ENCODE data around the gene FOXP1. TPM values are rescaled to one million over a fixed set of nuclear protein-coding genes. Genes with fewer than 3 reads are reported as not detected.

Gene FOXP1
- total RNA-seq, 1 experiment from 2014 or later = 2.9 TPM

DNA sequence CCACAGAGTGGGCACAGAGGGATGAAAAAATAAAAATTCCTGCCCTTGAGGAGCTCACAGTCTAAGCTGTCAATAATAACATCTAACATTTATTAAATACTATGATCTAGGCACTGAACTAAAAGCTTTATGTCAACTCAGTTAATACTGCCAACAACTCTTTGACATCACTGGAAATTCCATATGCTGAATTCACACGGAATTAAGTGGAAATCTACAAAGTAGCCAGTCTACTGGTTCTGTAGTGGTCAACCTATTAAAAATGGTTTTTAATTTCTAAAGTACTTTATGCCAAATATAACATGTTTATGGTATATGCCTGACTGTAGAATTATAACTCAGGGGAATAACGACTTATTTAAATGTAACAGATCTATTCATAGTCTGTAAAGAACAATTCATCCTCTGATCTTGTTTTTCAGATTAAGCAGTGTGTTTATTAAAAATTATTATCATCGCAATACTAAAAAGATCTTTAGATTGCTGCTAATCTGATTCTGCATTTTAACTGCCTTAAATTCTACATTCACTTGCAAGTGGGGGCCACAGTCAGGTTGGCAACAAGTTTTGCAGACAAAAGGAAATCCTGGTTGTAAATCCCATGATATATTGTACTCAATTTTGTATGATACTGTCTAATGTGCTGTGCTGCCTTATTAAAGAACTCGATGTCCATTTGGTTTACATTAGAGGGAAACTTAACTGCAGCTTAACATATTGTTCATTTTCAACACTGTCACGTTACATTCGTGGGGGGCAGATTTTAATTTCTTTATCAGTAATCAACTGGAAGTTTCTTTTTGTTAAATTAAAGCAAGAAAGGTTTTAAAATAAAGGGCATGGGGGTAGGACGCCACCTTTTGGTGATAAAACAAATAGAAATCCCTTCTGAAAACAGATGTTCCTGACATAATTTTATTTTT, 2.6 kb upstream of the FOXP1 start:
- DNase-seq (ENCODE audit: low read depth, low spot score) = peak; percentile 5
- H3K36me3 ChIP-seq (ENCODE audit: control insufficient read depth, insufficient read depth, low read length) = no peaks in the 10 kb centered on the region
- H3K27ac ChIP-seq (ENCODE audit: low read length) = no peak overlapping the region
- in situ Hi-C loops (cut with HindIII; ENCODE audit: low pct_unique_long_range_greater_than_20kb, low sequenced_read_pairs) (no loop called here), intact Hi-C loops (cut with micrococcal nuclease; ENCODE audit: unreplicated experiment) (loop anchor here (5.0 kb wide), 1 partner anchor 579 kb away; no protein-coding TSS in a partner anchor)
- ATAC-seq = no peak
- no peak overlapping the region for H3K4me3 ChIP-seq (ENCODE audit: low read depth in 2 of 2, low read length in 2 of 2)
- no TSS peak for BruUV-seq (replicated peaks)
- no peaks in the 10 kb centered on the region for H3K9me3 ChIP-seq (ENCODE audit: control insufficient read depth, insufficient read depth, low read depth, low read length)
- H3K4me1 ChIP-seq (ENCODE audit: control insufficient read depth, insufficient read depth, low read length) = no peaks in the 10 kb centered on the region
- POLR2A ChIA-PET = no interaction called here
- TF ChIP-seq, protein P1, sequence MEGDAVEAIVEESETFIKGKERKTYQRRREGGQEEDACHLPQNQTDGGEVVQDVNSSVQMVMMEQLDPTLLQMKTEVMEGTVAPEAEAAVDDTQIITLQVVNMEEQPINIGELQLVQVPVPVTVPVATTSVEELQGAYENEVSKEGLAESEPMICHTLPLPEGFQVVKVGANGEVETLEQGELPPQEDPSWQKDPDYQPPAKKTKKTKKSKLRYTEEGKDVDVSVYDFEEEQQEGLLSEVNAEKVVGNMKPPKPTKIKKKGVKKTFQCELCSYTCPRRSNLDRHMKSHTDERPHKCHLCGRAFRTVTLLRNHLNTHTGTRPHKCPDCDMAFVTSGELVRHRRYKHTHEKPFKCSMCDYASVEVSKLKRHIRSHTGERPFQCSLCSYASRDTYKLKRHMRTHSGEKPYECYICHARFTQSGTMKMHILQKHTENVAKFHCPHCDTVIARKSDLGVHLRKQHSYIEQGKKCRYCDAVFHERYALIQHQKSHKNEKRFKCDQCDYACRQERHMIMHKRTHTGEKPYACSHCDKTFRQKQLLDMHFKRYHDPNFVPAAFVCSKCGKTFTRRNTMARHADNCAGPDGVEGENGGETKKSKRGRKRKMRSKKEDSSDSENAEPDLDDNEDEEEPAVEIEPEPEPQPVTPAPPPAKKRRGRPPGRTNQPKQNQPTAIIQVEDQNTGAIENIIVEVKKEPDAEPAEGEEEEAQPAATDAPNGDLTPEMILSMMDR (IDR thresholded peaks at IDR 0.05) = peak; percentile 69; the same call in 1 of the 2 replicates
- TF ChIP-seq, protein P2, sequence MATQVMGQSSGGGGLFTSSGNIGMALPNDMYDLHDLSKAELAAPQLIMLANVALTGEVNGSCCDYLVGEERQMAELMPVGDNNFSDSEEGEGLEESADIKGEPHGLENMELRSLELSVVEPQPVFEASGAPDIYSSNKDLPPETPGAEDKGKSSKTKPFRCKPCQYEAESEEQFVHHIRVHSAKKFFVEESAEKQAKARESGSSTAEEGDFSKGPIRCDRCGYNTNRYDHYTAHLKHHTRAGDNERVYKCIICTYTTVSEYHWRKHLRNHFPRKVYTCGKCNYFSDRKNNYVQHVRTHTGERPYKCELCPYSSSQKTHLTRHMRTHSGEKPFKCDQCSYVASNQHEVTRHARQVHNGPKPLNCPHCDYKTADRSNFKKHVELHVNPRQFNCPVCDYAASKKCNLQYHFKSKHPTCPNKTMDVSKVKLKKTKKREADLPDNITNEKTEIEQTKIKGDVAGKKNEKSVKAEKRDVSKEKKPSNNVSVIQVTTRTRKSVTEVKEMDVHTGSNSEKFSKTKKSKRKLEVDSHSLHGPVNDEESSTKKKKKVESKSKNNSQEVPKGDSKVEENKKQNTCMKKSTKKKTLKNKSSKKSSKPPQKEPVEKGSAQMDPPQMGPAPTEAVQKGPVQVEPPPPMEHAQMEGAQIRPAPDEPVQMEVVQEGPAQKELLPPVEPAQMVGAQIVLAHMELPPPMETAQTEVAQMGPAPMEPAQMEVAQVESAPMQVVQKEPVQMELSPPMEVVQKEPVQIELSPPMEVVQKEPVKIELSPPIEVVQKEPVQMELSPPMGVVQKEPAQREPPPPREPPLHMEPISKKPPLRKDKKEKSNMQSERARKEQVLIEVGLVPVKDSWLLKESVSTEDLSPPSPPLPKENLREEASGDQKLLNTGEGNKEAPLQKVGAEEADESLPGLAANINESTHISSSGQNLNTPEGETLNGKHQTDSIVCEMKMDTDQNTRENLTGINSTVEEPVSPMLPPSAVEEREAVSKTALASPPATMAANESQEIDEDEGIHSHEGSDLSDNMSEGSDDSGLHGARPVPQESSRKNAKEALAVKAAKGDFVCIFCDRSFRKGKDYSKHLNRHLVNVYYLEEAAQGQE (IDR thresholded peaks at IDR 0.05; ENCODE audit: insufficient read depth in 1 of 2, low read depth in 2 of 2, low read length in 1 of 2) = no peak
- CTCF ChIA-PET = no interaction called here
- H3K27me3 ChIP-seq (ENCODE audit: control insufficient read depth, insufficient read depth, low read length) = no peaks in the 10 kb centered on the region; the same call in 1 of the 2 replicates

DNA sequence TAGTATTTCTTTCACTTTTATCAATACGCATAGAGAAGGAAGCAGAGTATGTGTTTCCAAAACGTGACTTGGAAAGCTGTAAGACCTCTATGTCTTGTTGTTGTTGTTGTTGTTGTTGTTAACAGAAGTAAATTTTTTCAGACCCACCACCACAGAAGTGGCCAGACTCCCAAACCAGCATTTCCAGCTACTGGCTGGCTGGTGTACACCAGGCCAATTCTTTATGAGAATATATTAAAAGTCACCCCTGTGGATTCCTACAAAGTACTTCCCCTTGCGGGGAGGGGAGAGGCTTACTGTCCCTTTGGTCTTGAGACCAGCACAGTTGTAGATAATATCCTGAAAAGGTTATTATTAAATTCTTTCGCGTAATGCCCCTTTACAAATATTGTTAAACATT, 1.6 kb upstream of the FOXP1 start:
- H3K4me3 ChIP-seq (ENCODE audit: low read depth in 2 of 2, low read length in 2 of 2) = no peak overlapping the region; a peak in 1 of 4 replicates
- POLR2A ChIA-PET = no interaction called here
- DNase-seq (ENCODE audit: low read depth, low spot score) = no peak

More for the DNA sequence above, 1.6 kb upstream of the FOXP1 start:
- H3K4me1 ChIP-seq (ENCODE audit: control insufficient read depth, insufficient read depth, low read length) = no peaks in the 10 kb centered on the region
- TF ChIP-seq, protein P1 (IDR thresholded peaks at IDR 0.05) = no peak
- peaks cover 3% of the 10 kb centered on the region for H3K27me3 ChIP-seq (ENCODE audit: control insufficient read depth, insufficient read depth, low read length)
- no peaks in the 10 kb centered on the region for H3K9me3 ChIP-seq (ENCODE audit: control insufficient read depth, insufficient read depth, low read depth, low read length)
- no peaks in the 10 kb centered on the region for H3K36me3 ChIP-seq (ENCODE audit: control insufficient read depth, insufficient read depth, low read length)
- intact Hi-C loops (cut with micrococcal nuclease; ENCODE audit: unreplicated experiment) = loop anchor here (5.0 kb wide), 1 partner anchor 578 kb away; no protein-coding TSS in a partner anchor
- no TSS peak for BruUV-seq (replicated peaks)
- in situ Hi-C loops (cut with HindIII; ENCODE audit: low pct_unique_long_range_greater_than_20kb, low sequenced_read_pairs) = no loop called here
- no peak overlapping the region for H3K27ac ChIP-seq (ENCODE audit: low read length)
- ATAC-seq = no peak
- CTCF ChIA-PET = no interaction called here

Data from Panc1 (cell line).